HG03064 (cell line): ENCODE data around the gene CDK5RAP2.

Experiments
- ATAC-seq: cut with Tn5 transposase; IDR thresholded peaks from one replicate; pipeline ENCODE4 v1.9.1; 2021; ENCODE audit warnings: low read depth; ENCODE audit not compliant: unreplicated experiment

CDK5RAP2 gene

GRCh38 chr9:120412425-120412951, 167.5 kb downstream of the CDK5RAP2 start:
- ATAC-seq = no peak

DNA sequence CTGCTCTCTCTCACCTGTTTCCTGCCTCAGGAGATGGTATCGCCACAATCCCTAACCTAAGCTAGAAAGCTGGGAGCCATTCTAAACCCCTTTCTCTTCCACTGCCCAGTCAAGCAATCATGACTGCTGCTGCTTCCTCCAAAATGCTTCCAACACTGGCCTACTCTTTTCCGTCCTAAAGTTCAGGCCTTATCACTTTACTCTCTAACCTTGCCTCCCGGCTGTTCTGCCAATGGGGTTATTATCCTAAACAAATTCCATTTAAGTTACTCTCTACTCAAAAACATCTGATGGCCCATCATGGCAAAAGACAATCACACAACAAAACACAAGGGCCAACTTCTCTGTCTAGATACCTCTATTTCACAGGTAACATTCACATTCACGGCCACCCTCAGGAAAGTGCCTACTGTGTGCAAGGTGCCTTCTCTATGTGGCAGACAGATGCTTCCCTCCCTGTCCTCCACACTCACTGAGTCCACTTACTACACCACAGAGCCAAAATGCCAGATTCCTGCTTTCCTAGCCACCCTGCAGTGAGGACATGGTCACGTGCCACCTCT, 168.0 kb downstream of the CDK5RAP2 start:
- no peak for ATAC-seq

DNA sequence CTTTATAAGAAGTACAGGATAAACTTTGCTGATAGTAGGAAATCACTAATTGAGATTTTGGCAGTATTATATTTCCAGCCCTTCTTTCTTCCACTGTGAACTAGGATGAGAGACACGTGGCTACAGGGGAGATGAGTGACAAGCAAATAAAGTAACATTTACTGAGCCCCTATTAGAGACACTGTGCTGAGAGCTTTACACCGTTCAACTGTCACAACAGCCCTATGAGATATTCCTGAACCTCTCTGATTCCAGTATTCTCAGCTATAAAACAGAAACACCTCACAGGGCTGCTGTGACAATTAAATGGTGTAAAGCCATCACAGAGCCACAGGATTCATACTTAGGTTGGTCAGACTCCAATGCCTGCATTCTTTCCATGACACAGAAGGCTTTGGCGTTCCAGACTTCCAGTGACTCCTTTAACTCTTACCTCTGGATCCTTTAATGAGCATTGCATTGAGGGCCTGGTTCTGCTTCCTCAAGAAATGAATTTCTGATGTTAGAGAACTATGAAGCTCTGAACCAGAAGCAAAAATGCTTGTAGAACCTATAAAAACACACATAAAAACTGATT, 169.0 kb downstream of the CDK5RAP2 start:
- no peak for ATAC-seq

DNA sequence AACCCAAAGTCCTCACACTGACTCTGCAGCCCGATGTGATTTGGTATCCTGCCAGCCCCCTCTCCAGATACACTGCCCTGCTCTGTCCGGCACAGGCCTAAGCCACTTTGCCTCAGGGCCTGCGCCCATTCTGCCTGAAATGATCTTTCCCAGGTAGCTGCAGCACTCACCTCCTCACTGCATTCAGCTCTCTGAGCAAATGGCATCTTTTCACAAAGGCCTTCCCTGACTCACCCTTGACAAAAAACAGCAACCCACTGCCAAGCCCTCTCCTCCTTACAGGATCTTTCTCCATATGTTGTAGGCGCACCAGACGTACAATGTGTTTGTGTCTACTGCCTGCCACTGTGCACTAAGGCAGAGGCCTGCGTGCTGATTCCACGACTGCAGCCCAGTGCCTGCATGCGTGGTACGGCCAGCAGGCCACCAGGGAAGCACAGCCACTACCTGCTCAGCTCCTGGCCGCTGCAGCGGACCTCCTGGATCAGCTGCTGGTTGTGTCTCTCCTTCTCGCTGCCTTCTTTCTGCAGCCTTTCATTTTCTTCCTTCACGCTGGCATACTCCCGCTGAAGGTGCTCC, 171.2 kb downstream of the CDK5RAP2 start:
- no peak for ATAC-seq

DNA sequence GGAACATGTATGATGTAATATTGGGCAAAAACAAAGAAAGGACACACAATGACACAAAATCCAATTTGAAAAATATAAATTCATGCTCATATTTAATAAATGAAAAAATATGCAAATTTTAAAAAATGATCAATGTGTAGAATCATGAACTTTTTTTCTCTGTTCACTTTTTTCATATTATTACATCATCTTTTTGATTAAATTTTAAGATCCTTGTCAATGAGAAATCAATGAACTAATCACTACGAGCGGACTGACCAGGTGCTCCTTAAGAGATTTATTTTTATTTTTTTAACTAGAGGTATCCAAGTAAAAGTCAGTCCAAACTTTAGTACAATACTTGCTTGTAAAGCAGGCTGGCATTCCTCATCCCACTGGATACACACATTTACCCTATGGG, 174.1 kb downstream of the CDK5RAP2 start:
- ATAC-seq = no peak

GRCh38 chr9:120405134-120405533, 174.8 kb downstream of the CDK5RAP2 start:
- ATAC-seq = no peak

GRCh38 chr9:120403543-120403856, 176.5 kb downstream of the CDK5RAP2 start:
- ATAC-seq = no peak

DNA sequence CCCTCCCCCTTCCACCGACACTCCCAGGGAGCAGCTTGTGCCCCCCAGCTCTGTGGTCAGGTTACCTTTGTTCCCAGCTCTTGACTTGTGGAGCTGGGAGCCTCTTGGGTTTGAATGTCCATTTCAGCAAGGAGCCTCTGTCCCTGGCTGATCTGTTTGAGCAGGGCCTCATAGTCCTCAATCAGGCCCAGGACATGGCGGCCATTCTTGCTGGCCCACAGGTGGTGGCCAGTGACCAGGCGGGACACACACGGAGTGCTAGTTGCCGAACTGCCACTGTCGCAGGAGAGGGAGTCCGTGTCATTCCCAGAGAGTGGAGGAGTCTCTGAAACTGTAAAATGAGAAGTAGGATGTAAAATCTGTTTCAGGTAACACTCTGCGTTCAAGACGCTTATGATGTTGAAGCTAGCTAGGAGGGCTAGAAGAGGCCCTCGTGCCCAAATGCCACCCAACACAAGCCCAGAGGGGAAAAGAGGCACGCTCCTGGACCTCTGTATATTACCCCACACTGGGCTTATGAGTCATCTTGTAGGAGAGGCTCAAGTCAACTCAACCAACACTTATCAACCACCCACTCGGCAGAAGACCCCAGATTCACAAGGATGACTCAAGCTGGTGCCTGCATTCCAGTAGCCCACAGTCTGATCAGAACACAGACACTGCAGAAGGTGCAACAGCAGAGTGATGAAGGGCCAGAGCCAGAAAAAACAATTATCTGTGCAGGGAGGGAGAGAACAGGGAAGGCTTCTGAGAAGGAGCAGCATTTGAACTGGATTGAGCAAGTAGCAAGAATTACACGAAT, 177.0 kb downstream of the CDK5RAP2 start:
- no peak for ATAC-seq

DNA sequence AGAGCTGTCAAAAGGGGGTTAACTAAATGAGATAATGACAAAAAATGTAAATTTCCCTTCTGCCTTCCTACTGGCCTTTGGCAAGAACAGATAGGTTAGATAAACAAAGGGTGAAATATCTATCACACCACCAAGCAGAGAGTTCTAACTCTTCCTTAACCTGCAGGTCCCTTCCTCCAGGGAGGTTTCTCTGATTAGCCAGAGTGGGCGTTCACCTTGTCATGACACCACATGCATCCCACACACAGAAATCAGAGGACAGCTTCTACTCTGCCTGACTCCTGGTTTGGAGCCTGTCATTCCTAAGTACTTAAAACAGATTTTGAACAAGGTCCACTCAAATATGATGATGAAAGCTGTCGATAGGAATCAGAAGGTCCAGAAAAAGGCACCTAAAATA, 180.0 kb downstream of the CDK5RAP2 start:
- ATAC-seq = no peak

GRCh38 chr9:120398286-120398685, 181.7 kb downstream of the CDK5RAP2 start:
- no peak for ATAC-seq

- ATAC-seq = no peak
Observed at GRCh38 chr9:120397453-120397852, 182.5 kb downstream of the CDK5RAP2 start.

GRCh38 chr9:120396931-120397330, 183.0 kb downstream of the CDK5RAP2 start:
- no peak for ATAC-seq

DNA sequence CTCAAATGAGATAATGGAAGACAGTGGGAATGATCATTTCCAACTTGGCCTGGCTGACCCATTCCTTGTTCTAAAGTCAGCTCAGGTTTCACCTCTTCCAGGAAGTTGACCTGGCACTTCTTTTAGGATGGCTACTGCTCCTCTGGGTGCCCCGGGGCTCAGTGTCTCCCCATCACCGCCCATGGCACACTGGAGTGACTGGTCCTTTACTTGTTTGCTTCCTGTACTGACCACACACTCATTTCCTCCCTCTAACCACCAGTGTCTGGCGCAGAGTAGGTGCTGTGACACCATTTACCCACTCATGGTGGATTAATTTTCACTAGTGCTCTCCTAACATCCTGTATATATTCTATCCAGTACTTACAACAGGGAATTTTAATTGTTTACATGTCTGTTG, 183.5 kb downstream of the CDK5RAP2 start:
- no peak for ATAC-seq

GRCh38 chr9:120395376-120395775, 184.6 kb downstream of the CDK5RAP2 start:
- ATAC-seq = no peak

- ATAC-seq = no peak
Observed at GRCh38 chr9:120394058-120394669, 185.8 kb downstream of the CDK5RAP2 start.

- no peak for ATAC-seq
Observed at GRCh38 chr9:120393386-120394057, 186.4 kb downstream of the CDK5RAP2 start.

- no peak for ATAC-seq
Observed at GRCh38 chr9:120392711-120393110, 187.3 kb downstream of the CDK5RAP2 start.

DNA sequence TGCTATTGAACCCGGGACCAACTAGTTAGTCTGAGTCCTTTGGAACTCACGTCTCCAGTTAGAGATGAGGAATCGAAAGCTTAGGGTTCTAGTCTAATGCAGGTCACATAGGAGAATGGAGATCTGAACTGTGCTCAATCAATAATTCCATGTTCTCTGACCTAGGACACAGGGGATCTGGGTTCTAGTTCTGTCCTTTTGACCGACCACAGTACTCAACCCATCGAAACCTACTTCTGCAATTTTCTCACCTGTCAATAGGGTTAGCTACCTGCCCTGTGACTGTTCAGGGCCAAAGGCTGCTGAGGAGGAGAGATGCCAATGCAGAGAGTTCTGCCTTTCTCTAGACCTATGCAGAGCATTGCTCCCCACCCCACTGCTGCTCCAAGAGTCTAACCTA, 187.7 kb downstream of the CDK5RAP2 start:
- ATAC-seq = no peak

DNA sequence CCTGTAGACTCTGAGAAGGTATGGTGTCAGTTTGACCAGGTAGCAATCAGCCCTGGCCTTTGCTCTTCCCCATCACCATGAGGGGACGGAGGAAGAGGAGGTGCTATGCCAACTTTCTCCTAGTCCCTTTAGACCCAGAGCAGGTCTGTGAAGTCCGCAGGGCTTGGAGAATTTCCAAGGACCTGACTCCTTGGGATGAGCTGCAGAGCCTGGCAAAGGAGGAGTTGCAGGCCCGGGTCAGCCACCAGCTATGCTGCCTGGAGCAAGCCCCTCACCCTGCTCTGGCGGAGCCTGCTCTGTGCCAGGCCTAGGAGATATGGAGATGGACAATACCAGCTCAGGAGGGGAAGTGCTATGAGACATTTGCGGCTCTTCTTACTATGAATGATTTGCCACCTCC, 188.3 kb downstream of the CDK5RAP2 start:
- ATAC-seq = no peak

DNA sequence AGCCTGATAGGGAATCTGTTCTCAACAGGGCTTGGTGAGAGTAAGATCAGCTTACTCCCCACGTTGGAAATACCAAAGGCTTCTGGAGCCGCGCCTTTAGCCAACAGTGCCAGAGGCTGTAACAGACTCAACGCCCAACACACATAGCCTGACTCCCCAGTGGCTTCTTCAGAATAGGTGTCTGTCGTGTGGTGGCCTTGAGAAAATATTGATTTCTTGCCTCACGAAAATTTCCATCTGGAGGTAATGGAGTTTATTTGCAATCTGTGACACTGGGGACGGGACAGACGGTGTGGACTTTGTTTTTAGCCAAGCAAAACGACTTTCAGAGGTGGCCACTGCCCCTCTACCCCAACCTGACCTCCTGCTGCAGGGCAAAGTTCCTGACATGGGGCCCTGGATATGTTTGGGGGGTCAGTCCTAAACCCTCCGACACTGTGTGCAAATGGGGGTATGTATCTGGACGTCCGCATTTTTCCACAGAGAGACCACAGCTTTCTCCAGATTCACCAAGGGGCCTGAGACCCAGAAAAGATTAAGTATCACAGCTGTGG, 189.3 kb downstream of the CDK5RAP2 start:
- ATAC-seq = no peak
